ENCODE data around the gene KLHL22. TPM values are rescaled to one million over a fixed set of nuclear protein-coding genes. Genes with fewer than 3 reads are reported as not detected.
A peak's percentile ranks its signal among the peaks of the same experiment; 100 is the strongest.
"Not testable (repeated sequence)": the region's sequence is repeated elsewhere in the genome, so short reads cannot be mapped to it uniquely, and the experiment has no call there.

Gene KLHL22
- total RNA-seq, 1 experiment from 2014 or later = 21.2 TPM

GRCh38 chr22:20400606-20401375 lies 94.8 kb downstream of the KLHL22 start:
- DNase-seq (ENCODE audit: low read depth) = no peak

GRCh38 chr22:20399866-20400605 lies 95.6 kb downstream of the KLHL22 start:
- DNase-seq (ENCODE audit: low read depth) = no peak

GRCh38 chr22:20398420-20398819 lies 97.2 kb downstream of the KLHL22 start:
- no peak for DNase-seq (ENCODE audit: low read depth)

GRCh38 chr22:20397498-20397897 lies 98.1 kb downstream of the KLHL22 start:
- no peak for DNase-seq (ENCODE audit: low read depth)

GRCh38 chr22:20396639-20397038 lies 99.0 kb downstream of the KLHL22 start:
- no peak for DNase-seq (ENCODE audit: low read depth)

- no peak for DNase-seq (ENCODE audit: low read depth)
Measured at GRCh38 chr22:20395907-20396287, 99.7 kb downstream of the KLHL22 start.

GRCh38 chr22:20395181-20395906 lies 100.3 kb downstream of the KLHL22 start:
- DNase-seq (ENCODE audit: low read depth) = no peak

- DNase-seq (ENCODE audit: low read depth) = peak; percentile 88
Measured at GRCh38 chr22:20393705-20394476, 101.7 kb downstream of the KLHL22 start, which contains the start of gene ZNF74. ZNF74 (plus strand) TSS chr22:20394151; CDS start chr22:20394629, 478 bp downstream.

GRCh38 chr22:20392983-20393704 lies 102.5 kb downstream of the KLHL22 start:
- no peak for DNase-seq (ENCODE audit: low read depth)

- DNase-seq (ENCODE audit: low read depth) = not testable (repeated sequence)
Measured at GRCh38 chr22:20392365-20392881, 103.2 kb downstream of the KLHL22 start.

Other genes starting within 250 kb of the KLHL22 start
- 1.7 and 2.4 TPM in 2 replicates for gene RTN4R, start 227.5 kb downstream of the KLHL22 start, total RNA-seq (2014; rRNA removed; shearing (Covaris generic))
- 52.1 and 52.2 TPM in 2 replicates for gene DGCR6L, start 175.7 kb downstream of the KLHL22 start, total RNA-seq (2014; rRNA removed; shearing (Covaris generic))
- gene ZNF74, start 101.6 kb downstream of the KLHL22 start, total RNA-seq (2014; rRNA removed; shearing (Covaris generic)) = 4.6 and 8.3 TPM in 2 replicates
- 10.3 and 24.3 TPM in 2 replicates for gene SCARF2, start 58.0 kb downstream of the KLHL22 start, total RNA-seq (2014; rRNA removed; shearing (Covaris generic))
- gene MED15, start 11.8 kb upstream of the KLHL22 start, total RNA-seq (2014; rRNA removed; shearing (Covaris generic)) = 22.3 and 27.9 TPM in 2 replicates

All from M059J (cell line).